ELR (cell line): ENCODE measurements around the gene SOD2.
"Not testable (repeated sequence)": the region's sequence is repeated elsewhere in the genome, so short reads cannot be mapped to it uniquely, and the experiment has no call there.

Experiments
- DNase-seq: peaks from one replicate; pipeline ENCODE4 v3.0.0-alpha.2; 2015; ENCODE audit warnings: low read depth

SOD2 gene

DNA sequence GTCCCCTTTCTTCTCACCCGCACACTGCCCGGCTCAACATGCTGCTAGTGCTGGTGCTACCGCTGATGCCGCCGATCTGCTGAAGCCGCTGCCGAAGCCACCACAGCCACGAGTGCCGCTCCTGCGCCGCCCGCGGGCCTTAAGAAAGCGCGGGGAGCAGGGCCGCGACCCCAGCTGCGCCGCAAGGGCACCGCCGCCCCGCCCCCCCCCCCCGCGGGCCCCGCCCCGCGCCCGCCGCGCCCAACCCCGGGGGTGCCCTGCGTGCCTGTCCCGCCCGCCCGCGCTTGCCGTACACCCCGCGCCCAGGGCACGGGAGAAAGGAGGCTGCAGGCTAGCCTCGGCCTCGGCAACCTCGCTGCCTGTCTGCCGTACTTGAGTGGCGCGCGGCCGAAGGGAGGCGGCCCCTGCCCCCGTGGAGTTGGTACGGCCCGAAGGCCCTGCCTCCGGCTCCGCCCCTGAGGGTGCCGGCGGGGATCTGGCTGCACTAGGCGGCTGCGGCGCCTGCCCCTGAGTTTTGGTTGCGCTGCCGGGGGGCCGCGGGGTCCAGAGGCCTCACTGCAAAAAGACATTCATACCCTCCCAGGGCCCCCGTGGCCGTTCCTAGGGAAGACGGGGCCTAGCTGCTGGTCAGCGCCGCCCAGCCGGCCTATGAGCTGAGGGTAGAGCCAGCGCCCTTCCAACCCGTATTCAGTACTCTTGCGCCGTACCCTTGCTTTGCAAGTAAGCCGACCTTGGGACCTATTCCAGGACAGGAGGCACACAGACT is at the start of gene SOD2:
Gene SOD2 (minus strand): TSS at position 114 of the 766 bp plus-strand sequence. CDS start 74 bp downstream, at position 40.
- peak; percentile 85 for DNase-seq

DNA sequence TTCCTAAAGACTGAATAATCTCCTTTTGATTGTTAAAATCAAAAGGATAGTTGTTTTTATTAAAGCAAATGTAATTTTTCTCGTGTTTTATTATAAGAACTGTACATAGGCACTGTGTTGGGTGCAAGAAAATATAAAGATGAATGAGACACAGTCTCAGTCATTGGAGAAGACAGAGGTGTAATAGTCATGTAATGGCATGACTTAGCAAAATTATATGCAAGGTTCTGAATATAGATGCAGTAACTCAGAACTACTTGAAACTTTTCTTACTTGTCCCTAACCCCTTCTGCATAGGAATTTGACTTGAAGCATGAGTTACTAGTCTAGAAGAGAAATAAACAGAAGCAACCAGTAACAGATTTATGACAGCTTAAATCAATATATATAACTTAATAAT is 49.1 kb upstream of the SOD2 start:
- DNase-seq: no peak

DNA sequence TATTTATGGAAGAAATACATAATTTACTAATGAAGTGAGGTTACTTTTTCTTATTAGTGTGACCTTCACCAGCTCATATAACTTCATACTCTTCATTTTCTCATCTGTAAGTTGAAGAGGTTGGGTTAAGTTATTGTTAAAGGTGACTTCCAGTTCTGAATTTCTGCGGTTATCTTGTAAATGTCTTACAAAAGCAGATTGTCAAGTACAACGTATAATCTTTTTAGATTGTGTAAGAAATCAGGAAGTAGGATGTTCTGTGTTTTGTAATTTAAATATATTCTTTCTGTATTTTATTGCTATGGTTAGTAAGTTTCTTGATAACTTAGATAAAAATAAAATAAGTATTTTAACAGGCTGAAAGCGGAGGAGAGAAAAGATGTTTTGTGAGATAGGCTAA is 46.3 kb upstream of the SOD2 start:
- no peak for DNase-seq

DNA sequence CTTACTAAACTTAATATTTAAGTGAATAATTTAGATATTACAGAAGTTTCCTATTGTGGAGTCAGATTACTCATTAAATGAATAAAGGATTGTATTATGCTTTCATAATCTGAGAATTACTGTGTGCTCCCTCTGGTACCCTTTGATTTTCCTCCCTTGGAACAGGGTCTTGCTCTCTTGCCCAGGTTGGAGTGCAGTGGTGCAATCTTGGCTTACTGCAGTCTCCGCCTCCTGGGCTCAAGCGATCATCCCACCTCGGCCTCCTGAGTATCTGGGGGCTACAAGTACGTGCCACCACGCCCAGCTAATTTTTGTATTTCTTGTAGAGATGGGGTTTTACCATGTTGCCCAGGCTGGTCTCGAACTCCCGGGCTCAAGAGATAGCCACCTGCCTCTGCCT is 43.9 kb upstream of the SOD2 start:
- no peak for DNase-seq

DNA sequence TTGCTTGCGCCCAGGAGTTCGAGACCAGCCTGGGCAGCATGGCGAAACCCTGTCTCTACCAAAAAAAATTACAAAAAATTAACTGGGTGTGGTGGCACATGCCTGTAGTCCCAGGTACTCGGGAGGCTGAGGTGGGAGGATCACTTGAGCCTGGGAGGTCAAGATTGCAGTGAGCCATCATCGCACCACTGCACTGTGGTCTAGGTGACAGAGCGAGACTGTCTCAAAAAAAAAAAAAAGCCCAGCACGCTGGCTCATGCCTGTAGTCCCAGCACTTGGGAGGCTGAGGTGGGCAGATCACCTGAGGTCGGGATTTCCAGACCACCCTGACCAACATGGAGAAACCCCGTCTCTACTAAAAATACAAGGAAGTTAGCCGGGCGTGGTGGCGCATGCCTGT is 40.4 kb upstream of the SOD2 start:
- not testable (repeated sequence) for DNase-seq

DNA sequence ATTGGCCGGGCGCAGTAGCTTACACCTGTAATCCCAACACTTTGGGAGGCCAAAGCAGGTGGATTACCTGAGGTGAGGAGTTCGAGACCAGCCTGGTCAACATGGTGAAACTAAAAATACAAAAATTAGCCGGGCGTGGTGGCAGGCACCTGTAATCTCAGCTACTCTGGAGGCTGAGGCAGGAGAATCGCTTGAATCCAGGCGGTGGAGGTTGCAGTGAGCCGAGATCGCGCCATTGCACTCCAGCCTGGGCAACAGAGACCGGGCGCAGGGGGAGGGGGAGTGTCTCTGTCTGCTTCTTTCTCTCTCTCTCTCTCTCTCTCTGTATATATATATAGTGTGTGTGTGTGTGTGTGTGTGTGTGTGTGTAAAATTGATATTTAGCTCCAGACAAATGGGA is 39.5 kb upstream of the SOD2 start:
- DNase-seq: not testable (repeated sequence)

DNA sequence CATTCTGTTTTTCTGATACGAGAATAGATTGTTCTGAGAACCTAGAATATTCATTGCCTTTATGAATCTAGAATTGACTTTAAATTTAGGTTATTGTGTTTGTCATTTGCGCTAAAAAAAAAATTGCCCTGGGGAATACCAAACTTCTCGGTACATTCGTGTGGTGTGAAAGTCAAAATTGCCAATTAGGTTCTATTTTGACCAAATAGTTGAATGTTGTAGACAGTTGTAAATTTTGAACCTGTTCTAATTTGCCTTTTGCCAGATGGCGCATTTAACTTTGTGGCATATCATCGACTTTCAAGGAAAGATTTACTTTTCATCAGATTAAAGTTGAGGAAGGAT is 37.3 kb upstream of the SOD2 start:
- no peak for DNase-seq

DNA sequence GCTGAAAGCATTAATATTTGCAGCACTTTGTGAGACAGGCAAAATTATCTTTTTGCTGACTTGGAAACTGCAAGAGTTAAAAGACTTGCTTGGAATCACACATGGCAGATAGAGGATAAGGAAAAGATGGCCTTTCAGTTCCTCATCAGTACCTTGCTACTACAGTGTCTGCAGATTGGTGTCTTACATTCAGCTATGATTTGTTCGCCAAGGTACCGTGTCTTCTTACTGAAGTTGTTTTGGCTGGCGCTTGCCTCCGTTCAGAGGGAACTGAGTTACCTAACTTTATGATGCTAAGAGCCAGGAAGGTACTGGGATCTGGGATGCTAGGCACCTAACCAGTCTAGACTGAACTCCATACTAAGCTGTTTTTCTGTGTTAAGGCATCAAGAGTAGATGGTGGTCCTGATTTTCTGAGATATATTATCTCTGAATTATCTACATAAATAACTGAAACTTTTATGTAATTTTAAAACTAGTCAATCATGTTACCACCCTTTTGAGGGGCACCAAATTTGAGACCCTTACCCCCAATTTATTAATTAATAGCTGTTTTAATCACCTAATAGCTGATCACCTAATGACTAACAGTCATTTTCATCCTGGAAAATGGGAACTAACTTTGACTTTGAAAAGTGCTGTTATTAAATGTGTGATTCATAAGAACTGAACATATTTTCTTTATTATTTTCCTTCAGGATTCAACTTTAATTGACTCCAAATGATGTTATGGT is 36.7 kb upstream of the SOD2 start:
- peak; percentile 13 for DNase-seq

DNA sequence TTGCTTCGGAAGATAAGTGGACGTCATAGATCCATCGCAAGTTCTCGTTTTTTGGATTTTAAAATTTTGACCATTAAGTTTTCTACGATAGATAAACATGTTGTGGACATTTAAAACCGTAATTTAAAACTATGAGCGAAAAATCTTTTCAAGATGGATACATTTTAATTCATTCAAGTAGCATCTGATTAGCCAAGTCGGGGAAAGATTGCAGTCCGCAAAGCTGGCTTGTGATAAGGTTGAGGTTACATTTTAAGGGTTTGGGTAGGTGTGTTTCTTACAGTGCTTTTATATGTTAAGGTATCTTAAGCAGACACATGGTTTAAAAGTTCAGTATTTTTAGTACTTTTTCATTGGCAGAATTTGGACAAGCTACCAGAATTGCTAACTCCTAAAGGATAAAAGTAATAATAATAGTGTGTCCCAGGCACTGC is 35.5 kb upstream of the SOD2 start:
- peak; percentile 18 for DNase-seq

DNA sequence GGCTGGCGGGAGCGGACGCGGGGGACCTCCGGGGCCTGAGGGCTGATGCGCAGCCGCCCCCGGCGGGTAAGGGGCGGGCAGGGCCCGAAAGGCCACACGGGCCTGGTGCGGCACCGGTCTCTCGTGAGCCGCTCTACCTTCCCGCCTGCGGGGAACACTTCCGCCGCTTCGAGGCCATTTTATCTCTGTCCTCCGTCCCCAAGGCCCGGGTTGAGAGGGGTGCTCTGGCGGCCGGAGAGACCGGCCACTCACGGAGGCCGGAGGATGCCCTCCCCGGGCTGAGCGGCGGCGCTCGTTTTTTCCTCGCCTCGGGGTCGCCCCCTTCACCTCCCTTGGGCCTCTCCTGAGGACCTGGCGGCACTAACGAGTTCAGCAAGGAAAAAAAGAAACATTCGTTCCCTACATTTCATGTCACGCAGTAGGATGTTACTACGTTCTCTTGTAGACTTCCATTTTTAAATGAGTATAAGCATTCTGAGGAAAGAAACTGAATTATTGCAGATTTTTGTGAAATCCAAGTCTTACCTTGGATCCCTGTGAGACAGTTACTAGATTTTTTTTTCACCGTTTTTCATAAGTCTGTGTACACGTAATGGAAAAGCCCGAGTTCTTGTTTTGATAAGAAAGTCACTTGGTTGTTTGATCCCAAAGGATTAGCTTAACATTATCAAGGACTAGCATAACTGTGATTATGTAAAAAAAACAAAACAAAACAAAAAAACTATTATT is 34.8 kb upstream of the SOD2 start:
- DNase-seq: peak; percentile 56

DNA sequence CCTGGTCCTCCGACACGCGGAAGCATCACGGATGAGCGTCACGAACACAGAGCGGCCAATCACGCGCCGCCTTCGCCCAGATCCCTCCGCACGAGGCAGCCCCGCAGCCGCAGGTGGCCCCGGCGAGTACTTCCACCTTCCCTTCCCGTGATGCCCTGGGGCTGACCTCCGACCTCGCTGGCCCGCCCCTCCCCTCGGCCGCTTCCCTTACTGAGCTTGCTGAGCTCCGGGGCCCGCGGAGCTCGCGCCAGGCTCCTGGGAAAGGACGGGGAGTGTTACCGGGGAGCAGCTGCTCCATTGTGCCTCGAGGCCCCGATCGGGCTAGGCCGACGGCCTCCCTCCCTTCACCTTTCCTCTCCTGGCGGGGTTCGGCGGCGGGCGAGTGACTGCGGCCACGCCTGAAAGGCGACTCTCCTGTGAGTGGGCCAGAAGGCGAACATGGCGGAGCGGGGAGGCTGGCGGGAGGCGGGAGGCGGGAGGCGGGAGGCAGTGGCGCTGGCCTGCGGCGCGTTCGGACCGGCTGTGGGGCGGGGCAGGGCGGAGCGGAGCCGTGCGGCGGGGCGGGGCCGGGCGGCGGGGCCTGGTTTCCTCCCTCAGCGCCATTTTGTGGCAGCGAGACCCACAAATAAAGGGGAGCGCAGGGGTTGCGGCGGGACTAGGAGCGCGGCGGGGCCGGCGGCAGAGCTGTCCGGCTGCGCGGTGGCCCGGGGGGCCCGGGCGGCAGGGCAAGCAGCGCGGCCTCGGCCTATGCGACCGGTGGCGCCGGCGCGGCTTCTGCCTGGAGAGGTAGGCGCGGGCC is 34.1 kb upstream of the SOD2 start, which contains the start of gene WTAP:
Gene WTAP (plus strand): TSS at position 589 of the 799 bp plus-strand sequence. CDS start 8,760 bp downstream, outside the sequence.
- peak; percentile 97 for DNase-seq

DNA sequence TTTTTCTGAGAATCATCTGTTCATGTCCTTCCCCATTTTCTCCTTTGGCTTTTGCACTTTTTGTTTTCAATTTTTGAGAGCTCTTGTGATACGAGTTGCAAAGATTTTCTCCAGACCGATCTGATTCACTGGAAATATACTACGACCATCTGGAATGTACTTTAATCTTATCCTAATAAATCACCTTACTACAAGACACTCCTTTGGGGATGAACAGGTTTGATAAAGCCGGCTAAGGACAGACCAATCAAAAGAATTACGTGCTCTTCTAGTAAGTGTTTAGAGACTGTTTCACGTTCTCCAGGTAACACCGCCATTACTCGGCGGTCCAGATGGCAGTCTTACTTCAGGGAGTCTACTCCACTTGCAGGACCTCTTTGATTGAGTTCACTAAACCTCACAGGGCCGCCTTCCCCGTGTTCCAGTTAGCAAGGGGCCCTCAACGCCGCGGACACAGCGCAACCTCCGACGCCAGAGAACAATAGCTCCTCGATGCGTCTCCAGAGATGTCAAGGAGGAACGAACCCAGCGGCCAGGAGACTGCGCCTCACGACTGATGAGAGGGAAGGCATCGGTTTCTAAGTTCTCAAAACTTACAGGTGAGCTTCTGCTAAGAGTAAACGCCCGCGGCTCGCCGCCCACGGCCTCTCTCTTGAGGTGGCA is 33.3 kb upstream of the SOD2 start:
- DNase-seq: no peak

DNA sequence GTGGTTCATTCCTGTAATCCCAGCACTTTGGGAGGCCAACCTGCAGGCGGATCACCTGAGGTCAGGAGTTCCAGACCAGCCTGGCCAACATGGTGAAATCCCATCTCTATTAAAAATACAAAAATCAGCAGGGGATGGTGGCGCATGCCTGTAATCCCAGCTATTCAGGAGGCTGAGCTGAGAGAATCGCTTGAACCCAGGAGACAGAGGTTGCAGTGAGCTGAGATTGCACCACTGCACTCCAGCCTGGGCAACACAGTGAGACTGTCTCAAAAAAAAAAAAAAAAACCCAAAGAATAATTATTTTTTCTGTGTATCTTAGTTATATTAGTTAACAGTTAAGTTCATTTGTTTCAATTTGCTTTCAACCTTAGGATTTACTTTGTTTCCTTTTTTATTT is 32.2 kb upstream of the SOD2 start:
- not testable (repeated sequence) for DNase-seq

DNA sequence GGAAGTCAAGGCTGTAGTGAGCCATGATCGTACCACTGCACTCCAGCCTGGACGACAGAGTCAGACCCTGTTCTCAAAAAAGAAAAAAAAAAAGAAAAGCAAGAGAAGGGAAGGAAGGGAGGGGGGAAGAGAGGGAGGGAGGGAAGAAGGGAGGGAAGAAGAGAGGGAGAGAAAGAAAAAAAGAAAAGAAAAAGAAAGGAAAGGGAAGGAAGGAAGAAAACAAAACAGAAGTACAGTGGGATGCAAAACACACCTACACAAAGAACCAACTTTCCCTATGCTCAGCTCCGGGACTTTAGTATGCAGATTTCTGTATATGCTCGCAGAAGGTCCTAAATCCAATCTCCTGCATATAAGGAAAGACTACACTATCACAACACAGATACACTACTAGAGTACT is 31.7 kb upstream of the SOD2 start:
- no peak for DNase-seq

DNA sequence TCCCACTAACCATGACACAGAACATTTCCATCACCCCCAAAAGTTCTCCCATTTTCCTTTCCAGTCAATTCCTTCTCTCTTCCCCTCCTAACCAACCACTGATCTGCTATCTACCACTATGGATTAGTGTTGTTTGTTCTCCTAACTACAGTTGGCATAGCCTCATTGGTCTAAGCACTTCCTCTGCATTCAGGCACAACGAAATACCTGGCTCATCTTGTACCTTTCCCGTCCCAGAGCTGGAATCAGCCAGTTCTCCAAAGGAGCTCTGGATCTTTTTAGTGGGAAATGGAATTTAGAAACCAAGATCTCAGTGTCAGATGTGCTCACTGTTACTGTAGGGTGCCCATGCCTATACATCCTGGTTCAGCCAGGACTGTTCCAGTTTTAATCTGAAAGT is 30.2 kb upstream of the SOD2 start:
- DNase-seq: no peak

DNA sequence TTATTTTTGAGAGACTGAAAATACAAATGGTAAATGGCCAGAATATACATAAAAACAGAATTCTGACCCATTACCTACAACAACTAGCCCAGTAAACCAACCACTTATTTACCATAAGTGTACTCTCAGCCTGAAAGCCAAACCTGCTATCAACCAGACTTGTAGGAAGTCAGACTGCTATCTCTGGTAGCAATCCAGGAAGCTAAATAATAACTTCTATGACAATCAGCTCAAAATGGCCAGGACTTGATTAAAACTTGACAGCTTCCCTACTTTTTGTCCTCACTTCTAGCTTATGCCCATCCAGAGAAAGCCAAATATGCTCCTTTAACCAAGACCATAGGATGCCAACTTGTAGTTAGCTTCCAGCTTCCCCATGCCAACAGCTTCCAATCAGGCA is 29.6 kb upstream of the SOD2 start:
- no peak for DNase-seq

DNA sequence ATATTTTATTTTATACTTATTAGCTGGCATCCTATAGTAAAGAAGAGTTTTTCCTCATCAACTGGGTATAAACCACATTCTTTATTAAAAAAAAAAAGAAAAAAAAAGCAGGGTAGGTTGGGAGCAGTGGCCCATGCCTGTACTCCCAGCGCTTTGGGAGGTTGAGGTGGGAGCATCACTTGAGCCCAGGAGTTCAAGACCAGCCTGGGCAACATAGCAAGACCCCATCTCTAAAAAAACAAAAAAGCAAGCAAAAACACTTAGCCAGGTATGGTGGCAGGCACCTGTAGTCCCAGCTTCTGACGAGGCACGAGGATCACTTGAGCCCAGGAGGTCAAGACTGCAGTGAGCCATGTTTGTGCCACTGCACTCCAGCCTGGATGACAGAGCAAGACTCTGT is 28.9 kb upstream of the SOD2 start:
- DNase-seq: not testable (repeated sequence)

DNA sequence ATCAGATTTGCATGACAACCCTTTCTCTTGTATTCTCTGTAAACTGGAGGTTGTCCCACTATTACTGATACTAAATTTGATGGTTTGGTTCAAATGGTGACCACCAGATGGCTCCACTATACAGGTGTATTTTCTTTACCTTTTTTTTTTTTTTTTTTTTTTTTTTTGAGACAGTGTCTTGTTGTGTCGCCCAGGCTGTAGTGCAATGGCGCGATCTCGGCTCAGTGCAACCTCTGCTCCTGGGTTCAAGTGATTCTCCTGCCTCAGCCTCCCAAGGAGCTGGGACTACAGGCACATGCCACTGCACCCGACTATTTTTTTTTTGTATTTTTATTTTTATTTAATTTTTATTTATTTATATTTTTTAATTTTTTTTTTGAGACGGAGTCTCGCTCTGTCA is 27.7 kb upstream of the SOD2 start:
- peak; percentile 51 for DNase-seq

DNA sequence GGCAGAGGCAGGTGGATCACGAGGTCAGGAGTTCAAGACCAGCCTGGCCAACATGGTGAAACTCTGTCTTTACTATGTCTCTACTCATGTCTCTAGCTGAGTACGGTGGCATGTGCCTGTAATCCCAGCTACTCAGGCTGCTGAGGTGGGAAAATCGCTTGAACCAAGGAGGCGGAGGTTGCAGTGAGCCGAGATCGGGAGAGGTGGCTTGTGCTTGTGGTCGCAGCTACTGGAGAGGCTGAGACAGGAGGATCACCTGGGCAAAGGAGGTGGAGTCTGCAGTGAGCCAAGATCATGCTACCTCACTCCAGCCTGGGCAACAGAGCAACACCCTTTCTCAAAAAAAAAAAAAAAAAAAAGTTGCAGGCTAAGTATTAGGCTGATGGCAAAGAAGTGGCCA is 26.2 kb upstream of the SOD2 start:
- DNase-seq: no peak

DNA sequence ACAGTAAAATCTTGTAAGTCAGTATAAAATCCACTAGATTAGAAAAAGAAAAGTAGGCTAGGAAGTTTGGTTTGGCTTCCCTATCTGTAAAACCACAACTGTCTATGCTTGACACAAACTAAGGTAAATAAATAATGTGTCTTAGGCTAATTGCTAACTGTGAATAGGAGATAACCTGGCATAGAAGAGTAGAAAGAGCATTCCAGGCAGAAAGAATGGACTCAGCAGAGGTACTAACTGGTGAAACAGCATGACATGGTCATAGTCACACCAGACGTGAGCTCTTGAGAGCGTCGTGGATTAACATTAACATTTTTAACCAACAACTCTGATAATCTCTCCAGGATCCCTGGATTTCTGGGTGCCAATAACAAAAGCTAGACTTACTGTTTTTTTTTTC is 25.6 kb upstream of the SOD2 start:
- DNase-seq: no peak
